ENCODE results near the gene PTPRN2.

The PTPRN2 gene

DNA sequence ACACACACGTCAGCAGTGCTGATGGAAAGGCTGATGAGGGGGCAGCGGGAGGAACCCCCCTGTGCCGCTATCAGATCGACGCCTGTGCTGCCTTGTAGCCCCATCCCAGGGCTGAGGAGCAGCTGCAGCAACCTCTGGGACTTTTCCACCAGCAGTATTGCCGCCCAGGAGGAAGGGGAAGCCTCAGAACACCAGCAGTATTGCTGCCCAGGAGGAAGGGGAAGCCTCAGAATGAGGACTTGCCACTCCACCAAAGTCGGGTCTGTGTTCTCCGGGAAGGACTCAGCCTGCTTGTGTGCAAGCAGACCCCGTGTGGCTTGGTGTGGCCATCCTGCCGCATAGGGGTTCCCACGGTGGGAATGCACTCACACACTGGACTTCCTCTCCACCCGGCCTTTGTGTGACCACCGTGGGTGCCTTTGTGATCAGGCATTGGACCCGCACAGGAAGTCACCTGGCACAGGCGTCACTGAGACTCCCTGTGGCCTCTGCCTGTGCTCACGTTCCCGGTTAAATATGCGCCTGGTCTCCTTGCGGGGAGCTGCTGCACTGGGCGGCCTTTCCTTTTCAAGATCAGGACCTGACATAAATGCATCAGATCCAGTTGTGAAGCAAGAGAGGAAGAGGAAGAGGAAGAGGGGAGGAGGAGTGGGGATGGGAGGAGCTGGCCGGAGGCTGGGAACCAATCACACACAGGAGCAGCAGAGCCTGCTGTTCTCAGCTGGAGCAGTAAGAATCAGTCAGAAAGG lies 1002.3 kb downstream of the PTPRN2 start:
- no peak for DNase-seq (ENCODE audit: low spot score)

DNA sequence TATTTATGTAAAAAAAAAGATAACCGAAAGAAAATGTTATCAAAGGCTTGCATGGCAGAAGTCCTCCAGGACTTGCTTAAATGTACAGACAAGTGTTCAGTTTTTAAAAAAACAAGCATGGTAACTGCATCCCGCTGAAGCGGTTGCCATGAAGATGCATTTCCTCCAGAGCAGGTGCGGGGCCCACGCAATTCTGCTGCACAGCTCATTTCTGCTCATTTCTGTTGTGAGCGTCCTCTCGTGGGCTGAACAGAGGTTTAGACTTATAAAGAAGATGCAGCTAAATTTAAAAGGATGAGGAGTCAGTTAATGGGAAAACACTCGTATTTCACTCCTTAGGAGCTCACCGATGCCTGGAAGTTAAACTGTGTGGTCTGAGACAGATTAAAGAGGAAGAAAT lies 1003.2 kb downstream of the PTPRN2 start:
- DNase-seq (ENCODE audit: low spot score), result no peak

DNA sequence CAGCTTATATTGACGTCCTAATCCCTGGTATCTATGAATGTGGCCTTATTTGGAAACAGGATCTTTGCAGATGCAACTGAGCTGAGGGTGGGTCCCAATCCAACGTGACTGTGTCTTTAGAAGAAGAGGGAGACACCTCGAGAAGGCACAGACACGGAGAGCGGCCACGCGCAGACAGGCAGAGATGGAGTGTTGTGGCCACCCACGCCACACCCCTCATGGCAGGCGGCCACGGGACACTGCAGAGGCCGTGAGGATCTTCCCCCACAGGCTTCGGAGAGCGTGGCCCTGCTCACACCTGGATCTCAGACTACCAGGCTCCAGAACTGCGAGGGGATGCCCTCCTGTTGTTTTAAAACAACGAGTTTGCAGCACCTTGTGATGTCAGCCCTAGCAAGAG lies 1005.9 kb downstream of the PTPRN2 start:
- DNase-seq (ENCODE audit: low spot score), result no peak

DNA sequence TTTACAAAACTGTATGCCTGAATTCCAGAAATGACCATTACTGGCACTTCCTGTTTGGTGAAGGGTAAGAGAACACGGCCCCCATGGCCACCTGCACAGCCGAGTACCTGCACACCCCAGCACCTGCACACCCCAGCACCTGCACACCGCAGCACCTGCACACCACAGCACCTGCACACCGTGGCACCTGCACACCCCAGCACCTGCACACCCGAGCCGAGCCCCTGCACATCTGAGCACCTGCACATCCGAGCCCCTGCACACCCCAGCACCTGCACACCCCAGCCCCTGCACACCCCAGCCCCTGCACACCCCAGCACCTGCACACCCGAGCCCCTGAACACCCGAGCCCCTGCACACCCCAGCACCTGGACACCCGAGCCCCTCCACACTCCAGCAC lies 1007.3 kb downstream of the PTPRN2 start:
- no peak for DNase-seq (ENCODE audit: low spot score)

DNA sequence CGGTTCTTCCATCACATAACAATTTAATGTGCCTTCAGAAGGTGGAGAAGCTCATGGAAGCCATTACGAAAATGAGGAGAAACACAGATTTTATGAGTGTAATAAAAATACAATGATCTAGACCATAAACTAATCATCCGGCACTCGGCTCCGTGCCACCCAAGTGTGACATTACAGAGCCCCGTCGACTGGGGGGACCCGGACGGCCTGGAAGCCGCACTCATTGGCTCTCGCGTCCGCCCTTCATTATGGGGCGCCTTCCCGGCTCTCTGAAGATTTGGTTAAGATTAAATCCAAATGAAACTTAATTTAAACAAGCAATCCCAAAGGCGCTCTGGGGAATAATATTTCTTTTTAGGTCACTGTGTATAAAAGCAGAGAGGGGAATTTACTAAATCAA lies 1008.2 kb downstream of the PTPRN2 start:
- no peak for DNase-seq (ENCODE audit: low spot score)

DNA sequence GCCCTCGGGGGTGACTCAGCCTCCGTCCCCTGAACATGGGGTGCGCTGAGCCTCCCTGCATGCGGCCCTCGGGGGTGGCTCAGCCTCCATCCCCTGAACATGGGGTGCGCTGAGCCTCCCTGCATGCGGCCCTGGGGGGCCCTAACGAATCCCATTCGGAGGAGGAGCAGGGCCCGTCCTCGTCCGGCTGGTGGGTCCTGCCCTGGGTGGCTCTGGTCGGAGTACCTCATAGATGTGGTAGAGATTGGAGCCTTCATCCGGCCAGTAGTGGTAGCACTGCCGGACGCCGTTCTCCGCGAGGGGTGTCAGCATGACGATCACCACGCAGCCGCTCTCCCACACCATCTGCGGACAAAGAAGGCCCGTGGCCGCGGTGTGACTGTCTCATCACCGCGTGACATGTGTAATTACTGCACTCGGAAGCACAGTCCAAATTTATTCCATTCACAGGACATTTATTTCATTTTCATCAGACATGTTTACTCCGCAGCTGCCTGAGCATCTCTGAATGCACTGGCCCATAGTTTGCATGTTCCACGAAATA lies 1009.8 kb downstream of the PTPRN2 start:
- DNase-seq (ENCODE audit: low spot score), result no peak

DNA sequence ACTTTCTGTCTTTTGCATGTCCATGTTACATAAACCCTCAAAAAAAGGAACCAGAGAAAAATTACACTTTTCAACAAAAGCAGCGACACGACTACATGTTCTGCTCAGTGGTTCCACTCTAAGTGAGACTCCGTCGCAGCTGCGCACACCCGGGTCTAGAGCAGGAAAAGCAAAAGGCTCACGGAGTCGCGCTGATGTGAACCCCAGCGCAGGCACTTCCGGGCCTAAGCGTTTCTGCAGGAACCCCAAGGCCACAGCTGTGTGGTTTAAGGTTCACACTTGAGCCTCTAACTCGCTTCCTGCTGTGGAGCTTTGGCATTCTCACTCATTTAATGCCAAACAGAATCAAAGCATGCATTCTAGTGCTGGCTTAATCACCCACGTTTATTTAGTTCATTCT lies 1010.6 kb downstream of the PTPRN2 start:
- DNase-seq (ENCODE audit: low spot score), result no peak

DNA sequence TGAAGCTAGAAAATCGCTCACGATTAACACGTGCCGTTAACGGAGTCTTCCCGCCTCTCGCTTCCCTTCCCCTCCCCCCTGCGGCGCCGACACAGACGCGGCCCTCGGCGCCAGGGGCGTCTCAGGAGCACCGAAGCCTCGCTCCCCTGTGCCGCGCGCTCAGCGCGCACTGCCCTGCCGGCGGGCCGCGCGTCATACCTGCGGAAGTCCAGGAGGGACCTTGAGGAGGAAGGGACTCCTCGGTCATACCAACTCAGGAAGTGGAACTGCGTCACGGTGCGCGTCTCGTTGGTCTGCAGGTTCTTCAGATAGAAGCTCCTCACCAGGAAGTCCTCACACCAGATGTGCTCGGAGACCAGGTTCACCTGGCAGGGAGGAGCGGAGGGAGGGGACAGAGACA lies 1011.2 kb downstream of the PTPRN2 start:
- DNase-seq (ENCODE audit: low spot score), result no peak

DNA sequence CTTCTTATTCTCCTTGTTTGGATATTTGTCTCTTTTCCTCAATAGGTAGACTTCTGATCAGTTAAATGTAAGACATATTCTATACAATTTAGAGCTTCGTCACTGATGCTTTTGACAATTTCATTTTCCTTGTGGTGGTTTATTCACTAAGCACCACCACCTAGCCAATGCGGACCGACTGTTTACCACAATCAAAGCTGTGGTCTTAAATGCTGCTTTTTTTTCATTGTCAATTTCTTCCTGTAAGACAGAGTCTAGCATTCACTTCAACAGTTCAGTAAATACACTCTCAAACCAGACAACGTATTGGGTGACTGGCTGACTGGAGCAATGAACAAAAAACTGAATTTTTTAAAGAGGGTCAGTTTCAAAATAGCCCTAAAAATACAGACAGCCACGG lies 1011.8 kb downstream of the PTPRN2 start:
- no peak for DNase-seq (ENCODE audit: low spot score)

DNA sequence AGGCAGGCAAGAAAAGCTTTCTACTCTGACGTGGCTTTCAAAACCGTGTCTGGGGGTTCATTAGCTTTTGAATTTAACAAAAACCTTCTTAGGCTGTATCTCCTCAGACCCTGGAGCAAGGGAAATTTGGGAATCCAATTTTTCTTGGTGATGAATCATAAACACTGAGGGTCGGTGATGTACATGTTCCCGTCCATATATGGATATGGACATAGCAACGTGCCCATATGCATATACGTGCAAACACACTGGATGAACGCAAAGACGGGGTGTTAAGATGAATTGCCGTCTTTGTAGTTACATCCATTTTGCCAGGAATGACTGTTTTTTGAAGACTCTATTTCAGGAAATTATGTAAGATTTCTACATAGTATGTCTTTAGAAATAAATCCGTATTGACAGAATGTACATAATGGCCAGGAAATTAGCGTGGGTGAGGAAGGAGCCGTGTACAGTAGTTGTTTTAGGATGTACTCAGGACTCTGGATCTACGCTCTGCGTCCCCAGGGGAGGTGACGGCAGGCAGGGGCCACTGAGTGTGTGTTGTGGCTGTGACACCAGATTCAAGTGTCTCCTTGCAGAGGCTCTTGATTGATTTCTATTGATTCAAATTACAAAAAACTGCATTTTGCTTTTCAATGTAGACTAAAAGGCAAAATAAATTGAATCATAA lies 1012.6 kb downstream of the PTPRN2 start:
- no peak for DNase-seq (ENCODE audit: low spot score)

DNA sequence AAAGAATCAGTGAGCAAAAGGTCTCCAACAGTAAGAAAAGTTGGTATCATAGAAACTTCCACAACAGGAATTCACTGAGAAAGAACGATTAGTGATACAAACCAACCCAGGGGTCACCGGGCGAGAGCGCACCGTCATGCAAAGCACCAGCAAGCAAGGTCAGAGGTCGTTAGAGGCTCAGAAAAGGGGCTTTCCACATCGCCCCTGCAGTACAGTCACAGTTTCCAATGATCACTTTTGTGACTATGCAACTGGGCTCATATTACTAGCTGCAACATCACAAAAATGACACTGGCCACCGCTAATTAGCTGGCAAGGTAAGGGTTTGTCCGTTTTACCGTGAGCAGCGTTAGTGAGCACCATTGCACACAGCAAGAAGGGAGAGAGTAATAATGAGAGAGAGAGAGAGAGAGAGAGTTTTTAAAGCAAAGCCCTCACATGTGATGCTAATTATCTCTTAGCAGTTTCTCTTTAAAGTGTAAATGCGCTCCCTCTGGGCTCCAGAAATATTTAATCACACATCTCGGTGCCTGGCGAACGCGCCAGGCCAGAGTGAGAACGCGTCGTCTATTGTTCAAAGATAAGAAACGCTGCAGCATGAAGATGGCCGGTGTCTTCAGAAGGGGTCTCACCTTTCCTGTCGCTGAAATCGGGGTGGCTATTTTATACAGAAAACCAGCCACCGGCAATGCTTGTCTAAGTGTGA lies 1013.4 kb downstream of the PTPRN2 start:
- DNase-seq (ENCODE audit: low spot score), result no peak

DNA sequence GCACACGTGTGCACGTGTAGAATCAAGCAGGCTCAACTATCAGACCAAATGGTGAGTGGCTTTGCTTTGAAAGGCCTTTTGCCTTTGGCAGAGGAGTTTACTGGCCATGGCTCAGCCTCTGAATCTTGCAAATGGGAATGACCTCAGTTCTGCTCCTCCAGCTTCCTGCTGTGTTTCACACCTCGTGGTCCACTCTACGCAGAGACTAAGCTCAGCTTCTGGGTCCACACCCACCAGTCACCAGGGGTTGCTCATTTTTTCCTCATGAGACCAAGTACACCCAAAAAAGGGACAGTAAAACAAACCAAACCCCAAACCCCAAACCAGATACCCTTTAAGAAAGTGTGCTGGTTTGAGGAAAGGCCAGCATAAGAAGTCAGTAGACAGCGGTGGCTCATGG lies 1014.4 kb downstream of the PTPRN2 start:
- DNase-seq (ENCODE audit: low spot score), result no peak

DNA sequence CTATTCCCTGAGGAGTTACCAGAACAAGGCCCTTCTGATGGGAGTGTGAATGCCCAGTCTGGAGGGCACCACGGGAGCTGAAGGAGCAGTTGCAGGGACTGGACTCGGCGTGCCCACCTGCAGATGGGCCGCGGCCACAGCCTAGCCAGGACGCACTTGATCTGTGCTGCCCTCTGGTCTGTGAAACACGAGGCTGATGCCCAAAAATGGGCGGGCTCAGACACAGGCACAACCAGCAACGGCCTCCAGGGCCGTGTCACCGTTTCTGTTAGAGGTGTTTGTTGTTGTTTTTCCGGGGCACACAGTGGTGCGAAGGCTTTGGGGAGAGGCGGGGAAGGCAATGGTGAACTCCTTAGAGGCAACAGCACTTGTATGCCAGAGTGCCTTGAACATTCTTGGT lies 1015.0 kb downstream of the PTPRN2 start:
- no peak for DNase-seq (ENCODE audit: low spot score)

DNA sequence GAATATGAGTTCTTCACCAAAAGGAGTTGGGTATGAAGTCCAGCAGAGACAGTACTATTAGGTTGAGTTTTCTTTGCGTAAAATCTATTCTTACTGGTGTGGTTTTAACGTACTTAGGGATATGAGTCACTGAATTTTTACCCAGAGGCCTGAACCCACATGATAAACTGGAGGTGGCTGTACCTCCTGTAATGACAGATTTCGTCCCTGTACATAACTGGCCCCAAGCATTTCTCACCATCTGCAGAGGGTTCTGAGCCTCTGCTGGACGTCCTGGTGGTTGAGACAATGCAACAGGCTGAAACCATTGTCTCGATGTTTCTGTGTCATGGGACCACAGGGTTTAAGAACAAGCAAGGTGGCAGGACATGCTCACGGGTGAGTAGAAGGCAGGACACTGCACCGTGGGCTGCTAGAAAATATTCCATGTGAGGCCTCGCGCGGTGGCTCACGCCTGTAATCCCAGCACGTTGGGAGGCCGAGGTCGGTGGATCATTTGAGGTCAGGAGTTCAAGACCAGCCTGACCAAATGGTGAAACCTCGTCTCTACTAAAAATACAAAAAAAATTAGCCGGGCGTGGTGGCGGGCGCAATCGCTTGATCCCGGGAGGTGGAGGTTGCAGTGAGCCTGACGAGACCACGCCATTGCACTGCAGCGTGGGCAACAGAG lies 1017.0 kb downstream of the PTPRN2 start:
- no peak for DNase-seq (ENCODE audit: low spot score)

DNA sequence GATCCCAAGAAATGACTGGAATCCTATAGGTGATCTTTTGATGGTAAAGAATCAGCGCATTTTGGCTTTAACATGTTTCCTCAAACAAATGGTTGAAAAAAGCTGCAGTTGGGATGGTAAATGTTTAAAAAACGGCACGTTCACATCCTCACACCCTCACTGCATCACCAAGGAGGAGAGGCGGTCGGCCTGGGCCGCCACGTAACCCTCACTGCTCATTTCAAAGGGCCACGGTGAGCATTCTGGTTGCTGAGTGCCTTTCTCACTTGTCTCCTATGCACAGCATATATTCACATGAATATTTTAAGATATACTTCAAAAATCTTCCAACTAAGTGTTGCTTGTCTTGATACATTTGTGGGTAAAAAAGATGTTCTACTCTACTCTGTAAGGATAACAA lies 1017.7 kb downstream of the PTPRN2 start:
- no peak for DNase-seq (ENCODE audit: low spot score)

DNA sequence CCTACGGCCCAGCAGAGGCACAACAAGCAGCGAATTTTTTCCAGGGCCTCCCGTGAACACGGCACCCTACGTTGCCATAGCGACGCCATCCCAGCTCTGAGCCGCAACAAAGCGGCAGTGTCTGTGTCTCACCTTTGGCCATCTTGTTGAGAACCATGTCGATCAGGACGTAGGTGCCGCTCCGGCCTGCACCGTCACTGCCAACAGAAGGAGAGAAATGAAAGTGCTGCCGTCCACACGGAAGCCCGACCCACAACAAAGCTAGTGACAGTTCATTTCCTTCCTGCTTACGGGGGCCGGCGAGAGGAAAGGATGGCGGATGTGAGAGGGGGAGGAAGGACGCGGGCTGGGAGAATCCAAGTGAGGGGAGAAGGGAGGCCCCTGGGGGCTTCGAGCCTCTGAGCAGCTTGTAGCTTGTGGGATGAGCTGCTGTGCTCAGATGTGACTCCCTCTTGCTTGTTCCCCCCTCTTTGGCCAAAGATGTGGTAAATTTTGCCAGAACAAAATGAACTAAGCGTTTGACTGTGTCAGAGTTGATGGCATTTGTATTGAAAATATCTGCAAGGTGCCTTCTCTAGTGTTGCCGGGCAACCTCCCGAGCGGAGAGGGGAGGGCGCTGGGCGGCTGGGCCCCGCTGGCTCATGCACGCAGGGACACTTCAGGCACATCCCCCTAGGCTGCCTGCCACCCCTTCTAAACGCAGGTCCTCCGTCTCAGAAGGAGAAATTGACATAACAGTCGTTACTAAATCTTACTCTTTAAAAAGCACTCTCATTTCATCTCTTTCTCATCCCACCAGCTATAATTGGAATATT lies 1018.6 kb downstream of the PTPRN2 start:
- DNase-seq (ENCODE audit: low spot score), result no peak

DNA sequence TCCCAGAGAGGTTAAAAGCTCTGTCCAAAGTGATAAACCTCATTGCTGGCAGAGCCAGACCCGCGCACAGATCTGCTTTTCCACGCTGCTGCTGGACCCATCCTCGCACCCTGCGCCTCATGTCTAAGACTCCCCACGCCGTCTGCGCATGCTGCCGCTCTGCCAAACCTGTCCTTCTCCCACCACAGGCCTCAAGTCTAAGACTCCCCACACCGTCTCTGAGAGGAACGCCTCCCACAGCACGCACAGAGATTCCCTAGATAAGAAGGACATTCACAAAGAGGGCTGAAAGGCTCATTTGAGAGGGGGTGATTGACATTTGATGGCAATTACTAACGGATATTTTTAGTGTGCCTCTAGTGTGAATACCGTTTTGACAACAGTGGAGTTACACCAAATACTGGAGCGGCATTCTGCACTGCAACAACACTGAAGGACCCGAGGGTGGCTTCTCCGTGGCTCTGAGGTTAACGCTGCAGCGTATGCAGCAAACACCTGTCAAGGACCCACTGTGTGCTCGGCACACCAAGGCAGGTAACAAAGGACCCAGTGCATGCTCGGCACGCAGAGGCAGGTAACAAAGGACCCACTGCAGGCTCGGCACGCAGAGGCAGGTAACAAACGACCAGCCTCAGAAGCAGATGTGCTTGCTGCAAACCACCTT lies 1019.4 kb downstream of the PTPRN2 start:
- no peak for DNase-seq (ENCODE audit: low spot score)

DNA sequence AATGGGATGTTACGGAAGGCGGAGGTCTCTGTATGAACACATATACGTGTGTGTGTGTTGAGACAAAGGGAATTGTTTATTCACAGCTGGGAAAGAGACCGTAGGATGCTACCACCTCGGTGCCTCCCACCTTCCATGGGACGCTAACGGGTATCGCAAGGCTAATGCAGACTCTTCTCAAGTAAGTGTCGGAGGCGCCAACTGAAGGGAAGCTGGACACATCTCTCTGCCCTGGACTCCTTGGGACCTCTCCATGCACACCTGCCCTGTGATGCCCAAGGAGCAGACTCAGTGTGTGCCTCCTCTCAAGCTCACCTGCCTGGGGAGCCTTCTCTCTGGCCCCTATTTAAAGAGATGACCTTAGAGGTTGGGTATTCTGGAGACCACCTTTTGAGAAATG lies 1020.0 kb downstream of the PTPRN2 start:
- DNase-seq (ENCODE audit: low spot score), result no peak

DNA sequence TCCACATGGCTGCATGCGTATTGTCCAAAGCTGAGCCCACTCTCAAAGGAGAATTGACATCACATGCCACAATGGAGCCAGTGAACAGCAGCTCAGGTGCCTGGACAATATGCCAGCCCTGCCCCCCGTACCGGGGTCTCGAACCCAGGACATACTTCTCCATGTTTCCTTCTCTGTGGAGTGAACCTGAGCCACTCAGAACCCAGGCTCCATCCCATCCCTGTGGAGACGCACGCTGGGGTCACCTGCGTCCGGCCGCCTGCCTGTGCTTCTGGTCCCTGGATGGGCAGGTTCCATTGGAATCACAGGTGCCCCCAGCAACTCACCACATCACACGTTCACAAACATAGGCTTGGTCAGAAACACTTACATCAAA lies 1021.0 kb downstream of the PTPRN2 start:
- DNase-seq (ENCODE audit: low spot score), result no peak

DNA sequence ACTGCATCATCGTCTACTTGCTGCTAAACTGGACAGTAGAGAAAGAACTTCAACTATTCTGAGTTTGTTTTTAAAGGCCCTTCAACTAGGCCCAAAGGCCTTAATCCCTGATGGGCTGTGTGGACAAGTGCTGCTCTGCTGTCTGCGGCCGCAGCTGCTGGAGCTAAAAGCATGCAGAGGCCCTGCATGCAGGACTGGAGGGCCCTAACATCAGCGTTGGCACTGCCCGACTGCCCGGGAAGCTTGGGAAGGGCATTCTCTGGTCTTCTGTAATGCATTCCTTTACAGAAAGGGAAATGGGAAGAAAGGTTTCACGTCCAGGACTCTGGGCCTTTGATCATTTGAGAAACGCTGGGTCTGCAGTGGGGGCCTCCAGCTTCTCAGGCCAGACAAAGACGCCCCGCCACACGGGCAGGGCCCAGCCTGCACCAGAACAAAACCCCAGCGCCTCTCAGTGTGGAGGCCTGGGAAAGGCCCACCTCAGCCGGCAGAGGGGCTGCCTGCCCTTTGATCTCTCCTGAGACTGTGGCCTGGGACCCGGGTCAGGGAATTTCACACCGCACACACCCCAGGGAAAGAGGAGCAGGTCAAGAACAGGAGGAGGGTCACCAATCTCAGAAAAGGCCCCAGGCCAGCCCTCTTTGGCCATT lies 1021.5 kb downstream of the PTPRN2 start:
- no peak for DNase-seq (ENCODE audit: low spot score)

DNA sequence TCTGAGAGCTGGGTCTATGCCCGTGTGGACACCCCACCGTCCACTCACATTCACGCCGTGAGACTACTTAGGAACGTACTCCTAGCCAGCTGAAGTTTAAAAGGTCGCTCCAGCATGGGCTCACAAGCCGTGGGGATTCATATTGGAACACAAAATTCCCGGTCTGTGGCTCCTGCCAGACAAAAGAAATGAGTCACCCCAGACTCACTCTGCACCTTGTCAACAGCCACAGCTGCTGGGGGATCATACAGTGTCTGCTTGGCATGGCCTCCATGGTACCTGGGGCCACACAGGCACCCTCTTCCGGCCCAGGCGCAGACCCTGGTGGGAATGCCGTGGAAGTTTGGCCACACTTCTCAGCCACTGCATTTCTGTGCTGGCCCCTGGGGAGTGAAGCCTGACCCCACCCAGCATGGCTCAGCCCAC lies 1022.4 kb downstream of the PTPRN2 start:
- DNase-seq (ENCODE audit: low spot score), result no peak
